SK-N-SH treated with all-trans-retinoic acid at 6 μM for 48 hours (cell line): ENCODE results near the gene SLC35F4.

ENCODE experiments used
- ARNTL ChIP-seq: fragments of 450-650 bp; formaldehyde crosslinking; IDR thresholded peaks from 2 replicates; pipeline ENCODE4 v1.5.0; 2020; ENCODE audit warnings: low read depth, mild to moderate bottlenecking, moderate library complexity, borderline replicate concordance
- ESRRG ChIP-seq: fragments of 250-450 bp; sonication (Bioruptor Pico); IDR thresholded peaks from 2 replicates; pipeline ENCODE4 v1.6.1; 2021; ENCODE audit warnings: mild to moderate bottlenecking
- PATZ1 ChIP-seq: fragments of 250-450 bp; sonication (Bioruptor Pico); IDR thresholded peaks from 2 replicates; pipeline ENCODE4 v1.8.0; 2020; ENCODE audit warnings: mild to moderate bottlenecking, moderate library complexity, borderline replicate concordance
- RARB ChIP-seq: fragments of 250-450 bp; sonication (Bioruptor Pico); IDR thresholded peaks from 2 replicates; pipeline ENCODE4 v1.8.0; 2021; ENCODE audit warnings: mild to moderate bottlenecking, moderate library complexity
- TOX ChIP-seq: fragments of 250-450 bp; sonication (Bioruptor Pico); IDR thresholded peaks from 2 replicates; pipeline ENCODE4 v1.8.0; 2021; ENCODE audit warnings: mild to moderate bottlenecking, moderate library complexity, borderline replicate concordance
- ZFP3 ChIP-seq: fragments of 250-450 bp; sonication (Bioruptor Pico); IDR thresholded peaks from 2 replicates; pipeline ENCODE4 v1.5.0; 2020; ENCODE audit warnings: mild to moderate bottlenecking, moderate library complexity
- ZFP30 ChIP-seq: fragments of 450-650 bp; formaldehyde crosslinking; IDR thresholded peaks from 2 replicates; pipeline ENCODE4 v1.5.0; 2022; ENCODE audit warnings: mild to moderate bottlenecking, moderate library complexity
- ZNF565 ChIP-seq: fragments of 450-650 bp; formaldehyde crosslinking; conservative IDR thresholded peaks from 2 replicates; pipeline ENCODE4 v1.5.0; 2020; ENCODE audit warnings: low read depth, mild to moderate bottlenecking, moderate library complexity

- no peak for TF ChIP-seq ZNF565
- no peak for TF ChIP-seq ZFP3 (CRISPR knock-in tag)
- no peak for TF ChIP-seq ARNTL (CRISPR knock-in tag)
- TF ChIP-seq PATZ1, result no peak
- TF ChIP-seq TOX (CRISPR knock-in tag), result no peak
- no peak for TF ChIP-seq ZFP30
- no peak for TF ChIP-seq RARB (CRISPR knock-in tag)
- TF ChIP-seq ESRRG (CRISPR knock-in tag), result no peak
Measured at GRCh38 chr14:57854571-57854970, 11.3 kb downstream of the SLC35F4 start.
